ENCODE measurements around the gene PLXNA3.

DNA sequence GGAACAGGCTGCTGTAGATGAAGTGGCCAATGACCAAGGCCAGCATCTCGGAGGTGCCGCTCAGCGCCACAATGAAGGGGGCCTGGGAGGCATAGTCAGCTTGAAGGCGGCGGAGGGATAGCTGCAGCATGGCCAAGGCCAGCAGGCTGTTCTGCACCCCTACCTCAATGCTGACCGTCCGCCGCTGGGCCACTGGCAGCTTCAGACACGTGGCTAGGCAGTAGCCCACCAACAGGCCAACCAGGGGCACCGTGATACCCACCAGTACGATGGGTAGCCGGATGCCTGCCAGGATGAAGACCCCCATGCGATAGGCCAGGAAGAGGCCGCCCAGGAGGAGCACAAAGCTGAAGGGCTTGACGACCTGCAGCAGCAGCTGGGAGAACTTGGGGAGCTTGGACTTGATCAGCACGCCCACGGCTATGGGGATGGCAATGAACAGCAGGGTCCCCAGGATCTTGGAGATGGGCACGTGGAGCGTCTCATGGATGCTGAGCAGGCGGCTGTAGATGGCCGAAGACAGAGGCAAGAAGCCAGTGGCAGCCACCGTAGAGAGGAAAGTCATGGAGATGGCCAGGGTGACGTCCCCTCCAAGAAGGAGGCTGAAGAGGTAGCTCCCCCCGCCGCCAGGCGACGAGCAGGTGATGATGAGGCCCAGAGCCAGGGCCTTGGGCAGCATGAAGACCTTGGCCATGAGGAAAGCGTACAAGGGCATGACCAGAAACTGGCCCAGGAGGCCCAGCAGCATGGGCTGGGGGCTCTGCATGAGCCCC lies 29.6 kb downstream of the PLXNA3 start:
- no peak for TF ChIP-seq CTCF (IDR thresholded peaks at IDR 0.05)
- no peak for TF ChIP-seq ZFX (IDR thresholded peaks at IDR 0.05; ENCODE audit: borderline replicate concordance)

All from 22Rv1 (cell line).